SK-N-SH treated with all-trans-retinoic acid at 6 μM for 48 hours (cell line): Measurements from ENCODE around the gene THSD7A.

ENCODE experiments used
- ATAC-seq: fragments of 200-7000 bp; cut with Tn5 transposase; 3 replicates; pipeline ENCODE4 v1.9.1; 2020; ENCODE audit warnings: mild to moderate bottlenecking, moderate library complexity
- BACH2 ChIP-seq: fragments of 250-450 bp; sonication (Bioruptor Pico); IDR thresholded peaks from 2 replicates; pipeline ENCODE4 v1.9.0; 2021; ENCODE audit warnings: mild to moderate bottlenecking, borderline replicate concordance
- CREB5 ChIP-seq: fragments of 250-450 bp; sonication (Bioruptor Pico); IDR thresholded peaks from 2 replicates; pipeline ENCODE4 v1.5.1; 2020; ENCODE audit warnings: low read depth, mild to moderate bottlenecking, moderate library complexity
- CSDC2 ChIP-seq: fragments of 250-450 bp; sonication (Bioruptor Pico); IDR thresholded peaks from 2 replicates; pipeline ENCODE4 v1.5.0; 2020; ENCODE audit warnings: mild to moderate bottlenecking, moderate library complexity
- CSRNP3 ChIP-seq: fragments of 250-450 bp; sonication (Bioruptor Pico); IDR thresholded peaks from 2 replicates; pipeline ENCODE4 v1.5.1; 2021; ENCODE audit warnings: mild to moderate bottlenecking, moderate library complexity
- ESRRG ChIP-seq: fragments of 250-450 bp; sonication (Bioruptor Pico); IDR thresholded peaks from 2 replicates; pipeline ENCODE4 v1.6.1; 2021; ENCODE audit warnings: mild to moderate bottlenecking
- ISL1 ChIP-seq: fragments of 250-450 bp; sonication (Bioruptor Pico); IDR thresholded peaks from 2 replicates; pipeline ENCODE4 v2.1.2; 2022; ENCODE audit warnings: mild to moderate bottlenecking, moderate library complexity
- OSR1 ChIP-seq: fragments of 250-450 bp; sonication (Bioruptor Pico); IDR thresholded peaks from 2 replicates; pipeline ENCODE4 v1.8.0; 2022; ENCODE audit warnings: moderate library complexity, mild to moderate bottlenecking, inconsistent platforms
- PATZ1 ChIP-seq: fragments of 250-450 bp; sonication (Bioruptor Pico); IDR thresholded peaks from 2 replicates; pipeline ENCODE4 v1.8.0; 2020; ENCODE audit warnings: mild to moderate bottlenecking, moderate library complexity, borderline replicate concordance
- RARB ChIP-seq: fragments of 250-450 bp; sonication (Bioruptor Pico); IDR thresholded peaks from 2 replicates; pipeline ENCODE4 v1.8.0; 2021; ENCODE audit warnings: mild to moderate bottlenecking, moderate library complexity
- SNAI2 ChIP-seq: fragments of 250-450 bp; sonication (Bioruptor Pico); IDR thresholded peaks from 2 replicates; pipeline ENCODE4 v1.5.0; 2020; ENCODE audit warnings: mild to moderate bottlenecking, moderate library complexity
- TCF4 ChIP-seq: fragments of 250-450 bp; sonication (Bioruptor Pico); IDR thresholded peaks from 2 replicates; pipeline ENCODE4 v1.8.0; 2021; ENCODE audit warnings: mild to moderate bottlenecking, moderate library complexity, borderline replicate concordance
- TOX ChIP-seq: fragments of 250-450 bp; sonication (Bioruptor Pico); IDR thresholded peaks from 2 replicates; pipeline ENCODE4 v1.8.0; 2021; ENCODE audit warnings: mild to moderate bottlenecking, moderate library complexity, borderline replicate concordance
- TSHZ2 ChIP-seq: fragments of 250-450 bp; sonication (Bioruptor Pico); IDR thresholded peaks from 2 replicates; pipeline ENCODE4 v1.5.0; 2020; ENCODE audit warnings: mild to moderate bottlenecking, moderate library complexity
- ZC3H10 ChIP-seq: fragments of 250-450 bp; sonication (Bioruptor Pico); IDR thresholded peaks from 2 replicates; pipeline ENCODE4 v1.5.1; 2021; ENCODE audit warnings: mild to moderate bottlenecking, moderate library complexity
- ZFP3 ChIP-seq: fragments of 250-450 bp; sonication (Bioruptor Pico); IDR thresholded peaks from 2 replicates; pipeline ENCODE4 v1.5.0; 2020; ENCODE audit warnings: mild to moderate bottlenecking, moderate library complexity
- ZFP30 ChIP-seq: fragments of 450-650 bp; formaldehyde crosslinking; IDR thresholded peaks from 2 replicates; pipeline ENCODE4 v1.5.0; 2022; ENCODE audit warnings: mild to moderate bottlenecking, moderate library complexity
- ZNF70 ChIP-seq: fragments of 450-650 bp; formaldehyde crosslinking; IDR thresholded peaks from 2 replicates; pipeline ENCODE4 v1.5.0; 2020; ENCODE audit warnings: mild to moderate bottlenecking, moderate library complexity
- ZNF8 ChIP-seq: fragments of 450-650 bp; formaldehyde crosslinking; IDR thresholded peaks from 2 replicates; pipeline ENCODE4 v1.5.0; 2020; ENCODE audit warnings: mild to moderate bottlenecking, moderate library complexity

The THSD7A gene

GRCh38 chr7:11730725-11731124, 101.3 kb downstream of the THSD7A start (continued):
- TF ChIP-seq ZFP3 (CRISPR knock-in tag), result no peak
- TF ChIP-seq TSHZ2 (CRISPR knock-in tag), result no peak
- no peak for TF ChIP-seq ZNF70 (CRISPR knock-in tag)

GRCh38 chr7:11727864-11728263, 104.1 kb downstream of the THSD7A start:
- no peak for ATAC-seq
- TF ChIP-seq ZNF70 (CRISPR knock-in tag) (no peak), CREB5 (CRISPR knock-in tag) (no peak), ISL1 (no peak), TOX (no peak), ESRRG (CRISPR knock-in tag) (no peak), PATZ1 (CRISPR knock-in tag) (no peak), ZFP3 (CRISPR knock-in tag) (no peak), BACH2 (CRISPR knock-in tag) (no peak), OSR1 (CRISPR knock-in tag) (no peak), ZFP30 (CRISPR knock-in tag) (no peak), TSHZ2 (CRISPR knock-in tag) (no peak), SNAI2 (CRISPR knock-in tag) (no peak), CSDC2 (no peak), TCF4 (CRISPR knock-in tag) (no peak), RARB (no peak), ZC3H10 (no peak), ZNF8 (CRISPR knock-in tag) (no peak), CSRNP3 (CRISPR knock-in tag) (no peak)

- TF ChIP-seq TCF4 (CRISPR knock-in tag), result peak; percentile 89
- no peak; the same call in 1 of the 2 replicates for TF ChIP-seq TSHZ2 (CRISPR knock-in tag)
- TF ChIP-seq ZC3H10, result no peak
- no peak; the same call in 1 of the 2 replicates for TF ChIP-seq ZNF70 (CRISPR knock-in tag)
- TF ChIP-seq ZFP3 (CRISPR knock-in tag), result no peak
- no peak for TF ChIP-seq SNAI2 (CRISPR knock-in tag)
- TF ChIP-seq ESRRG (CRISPR knock-in tag), result no peak
- no peak for TF ChIP-seq PATZ1 (CRISPR knock-in tag)
- ATAC-seq, result peak; percentile 72
Observed at GRCh38 chr7:11726794-11727155, 105.2 kb downstream of the THSD7A start.
